Fibroblast of peridontal ligament (primary cell): ENCODE measurements around the gene CAPN13.

ENCODE experiments used
- DNase-seq: peaks from one replicate; pipeline ENCODE4 v3.0.0-alpha.2; 2010; ENCODE audit errors: extremely low read depth

CAPN13 gene

GRCh38 chr2:30684026-30684425 is 123.2 kb downstream of the CAPN13 start:
- no peak for DNase-seq

- no peak for DNase-seq
Measured at GRCh38 chr2:30683236-30683956, 123.8 kb downstream of the CAPN13 start.

- DNase-seq, result no peak
Measured at GRCh38 chr2:30681022-30681421, 126.2 kb downstream of the CAPN13 start.

- DNase-seq, result no peak
Measured at GRCh38 chr2:30680121-30680520, 127.1 kb downstream of the CAPN13 start.

DNA sequence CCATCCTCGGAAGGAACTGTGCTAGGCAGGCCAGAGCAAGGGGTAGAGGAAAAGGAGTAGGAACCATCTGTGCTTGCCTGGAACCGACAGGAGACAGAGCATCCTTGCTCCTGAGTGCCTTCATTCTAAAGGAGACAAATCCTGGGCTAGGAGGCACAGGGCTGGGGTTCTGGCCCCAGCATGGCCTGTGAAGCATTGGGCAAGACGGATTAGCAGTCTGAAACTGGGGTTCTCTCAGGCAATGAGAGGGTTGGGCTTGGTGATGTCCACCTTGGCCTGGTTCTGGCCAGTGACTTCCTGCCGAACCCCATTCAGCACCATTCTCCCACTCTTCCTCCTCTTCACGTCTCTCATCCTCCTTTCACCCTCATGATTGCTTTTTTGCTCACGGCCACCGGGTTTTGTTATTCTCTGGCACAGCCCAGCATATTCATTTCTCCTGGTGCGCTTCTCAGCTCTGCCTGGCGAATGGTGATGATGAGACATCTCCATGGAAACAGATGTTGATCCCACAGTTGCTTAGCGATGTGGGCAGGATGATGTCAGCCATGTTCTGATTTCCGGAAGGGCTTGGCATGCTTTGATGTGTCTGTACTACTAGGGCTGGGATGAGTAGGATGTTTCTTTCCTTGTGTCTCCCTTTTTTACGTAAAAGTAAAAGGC is 127.7 kb downstream of the CAPN13 start:
- DNase-seq, result peak; percentile 29

GRCh38 chr2:30678410-30679137 is 128.7 kb downstream of the CAPN13 start:
- DNase-seq, result no peak

DNA sequence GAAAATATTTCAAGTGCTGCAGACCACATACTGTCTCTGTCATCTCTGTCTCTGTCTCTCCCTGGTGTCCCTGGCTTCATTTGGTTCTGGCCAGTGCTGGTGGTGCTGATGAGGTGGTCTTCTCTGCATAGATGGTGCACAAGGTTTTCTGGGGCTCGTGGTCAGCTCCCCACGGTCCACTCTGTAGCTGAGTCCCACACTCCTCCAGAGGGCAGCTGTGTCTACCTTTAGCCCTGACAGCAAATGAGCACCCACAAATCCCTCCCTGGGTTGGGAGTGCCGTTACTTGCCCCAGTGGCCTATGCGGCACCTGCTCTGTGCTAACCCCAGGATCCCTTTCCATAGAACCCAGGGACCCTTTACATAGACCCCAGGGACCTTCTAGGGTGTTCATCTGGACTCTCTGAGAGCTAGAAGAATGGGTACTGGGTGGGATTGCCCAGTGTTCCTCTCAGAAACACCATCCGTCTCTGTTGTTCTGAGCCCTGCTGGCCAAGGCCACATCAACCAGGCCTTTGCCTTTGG is 129.3 kb downstream of the CAPN13 start:
- no peak for DNase-seq

GRCh38 chr2:30677231-30677630 is 130.0 kb downstream of the CAPN13 start:
- DNase-seq, result peak; percentile 59

- peak; percentile 39 for DNase-seq
Measured at GRCh38 chr2:30675758-30676157, 131.5 kb downstream of the CAPN13 start.

GRCh38 chr2:30673127-30673526 is 134.1 kb downstream of the CAPN13 start:
- no peak for DNase-seq
